ENCODE data around the gene CDC42.

GRCh38 chr1:22098752-22099151 is 46.2 kb downstream of the CDC42 start:
- TF ChIP-seq CTCF (IDR thresholded peaks at IDR 0.05) (no peak), POLR2A (IDR thresholded peaks at IDR 0.05) (no peak)
